ENCODE data around the gene PPP2R2B. TPM values are rescaled to one million over a fixed set of nuclear protein-coding genes. Genes with fewer than 3 reads are reported as not detected.

PPP2R2B gene
- total RNA-seq, 1 donor = not detected

DNA sequence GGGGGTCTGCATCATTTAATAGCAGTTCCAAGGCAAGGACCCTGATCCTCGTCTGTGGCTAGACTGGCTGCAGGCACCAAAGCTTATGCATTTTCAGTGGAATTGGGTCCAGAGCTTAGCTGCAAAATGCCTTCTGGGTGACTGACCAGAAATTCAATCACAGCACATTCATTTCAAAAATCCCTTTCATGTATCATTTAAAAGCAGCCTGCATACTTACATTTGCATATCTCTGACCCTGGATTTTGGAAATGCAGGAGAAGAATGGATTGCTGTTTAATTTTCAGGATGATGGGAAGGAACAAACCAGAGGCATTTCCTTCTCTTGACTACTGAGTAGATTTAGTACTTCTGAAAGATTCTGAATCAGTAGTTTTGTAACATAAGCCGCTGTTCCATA, 122.8 kb downstream of the PPP2R2B start:
- no peak overlapping the region for H3K4me2 ChIP-seq (ENCODE audit: insufficient read depth, low read length)

DNA sequence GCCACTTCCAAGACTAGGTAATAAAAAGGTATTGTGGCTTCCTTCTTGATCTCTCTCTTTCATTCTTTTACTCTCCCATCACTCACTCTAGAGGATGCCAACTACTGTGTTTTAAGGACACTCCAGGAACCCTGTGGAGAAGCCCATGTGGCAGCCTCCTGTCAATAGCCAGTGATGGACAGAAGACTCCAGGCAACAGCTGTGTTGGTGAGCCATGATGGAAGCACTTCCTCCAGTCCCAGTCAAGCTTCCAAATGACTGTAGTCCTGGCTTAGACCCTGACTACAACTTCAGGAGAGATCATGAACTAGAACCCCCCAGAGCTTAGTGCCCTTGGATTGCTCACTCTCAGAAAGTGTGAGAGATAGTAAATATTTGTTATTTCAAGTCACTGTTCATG, 123.9 kb downstream of the PPP2R2B start:
- H3K9me3 ChIP-seq (ENCODE audit: low read depth, low read length) = no peaks in the 10 kb centered on the region
- TF ChIP-seq, protein P1, sequence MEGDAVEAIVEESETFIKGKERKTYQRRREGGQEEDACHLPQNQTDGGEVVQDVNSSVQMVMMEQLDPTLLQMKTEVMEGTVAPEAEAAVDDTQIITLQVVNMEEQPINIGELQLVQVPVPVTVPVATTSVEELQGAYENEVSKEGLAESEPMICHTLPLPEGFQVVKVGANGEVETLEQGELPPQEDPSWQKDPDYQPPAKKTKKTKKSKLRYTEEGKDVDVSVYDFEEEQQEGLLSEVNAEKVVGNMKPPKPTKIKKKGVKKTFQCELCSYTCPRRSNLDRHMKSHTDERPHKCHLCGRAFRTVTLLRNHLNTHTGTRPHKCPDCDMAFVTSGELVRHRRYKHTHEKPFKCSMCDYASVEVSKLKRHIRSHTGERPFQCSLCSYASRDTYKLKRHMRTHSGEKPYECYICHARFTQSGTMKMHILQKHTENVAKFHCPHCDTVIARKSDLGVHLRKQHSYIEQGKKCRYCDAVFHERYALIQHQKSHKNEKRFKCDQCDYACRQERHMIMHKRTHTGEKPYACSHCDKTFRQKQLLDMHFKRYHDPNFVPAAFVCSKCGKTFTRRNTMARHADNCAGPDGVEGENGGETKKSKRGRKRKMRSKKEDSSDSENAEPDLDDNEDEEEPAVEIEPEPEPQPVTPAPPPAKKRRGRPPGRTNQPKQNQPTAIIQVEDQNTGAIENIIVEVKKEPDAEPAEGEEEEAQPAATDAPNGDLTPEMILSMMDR (IDR thresholded peaks at IDR 0.05; ENCODE audit: extremely low read depth, low read depth, low read length) = no peak
- H3K27me3 ChIP-seq (ENCODE audit: insufficient read depth, low read length) = no peaks in the 10 kb centered on the region
- no peaks in the 10 kb centered on the region for H3K36me3 ChIP-seq (ENCODE audit: insufficient read depth, low read length)
- H3K27ac ChIP-seq (ENCODE audit: low read depth, low read length) = no peak overlapping the region
- H2AFZ ChIP-seq (ENCODE audit: low read length) = no peak overlapping the region
- no peaks in the 10 kb centered on the region for H3K4me1 ChIP-seq (ENCODE audit: insufficient read depth, low read length)
- H3K79me2 ChIP-seq (ENCODE audit: insufficient read depth, low read length) = no peaks in the 10 kb centered on the region
- no peak for DNase-seq (ENCODE audit: insufficient read length, low spot score, missing footprints)
- no peak overlapping the region for H3K4me2 ChIP-seq (ENCODE audit: insufficient read depth, low read length)
- no peaks in the 10 kb centered on the region for H4K20me1 ChIP-seq (ENCODE audit: insufficient read depth, low read length)
- no peak overlapping the region for H3K4me3 ChIP-seq (ENCODE audit: insufficient read depth, low read length)

More for the DNA sequence above, 122.8 kb downstream of the PPP2R2B start:
- Histone ChIP-seq H3K4me3 (ENCODE audit: insufficient read depth, low read length) (no peak overlapping the region), H3K27ac (ENCODE audit: low read depth, low read length) (no peak overlapping the region), H3K79me2 (ENCODE audit: insufficient read depth, low read length) (no peaks in the 10 kb centered on the region), H3K4me1 (ENCODE audit: insufficient read depth, low read length) (no peaks in the 10 kb centered on the region), H3K9me3 (ENCODE audit: low read depth, low read length) (no peaks in the 10 kb centered on the region), H4K20me1 (ENCODE audit: insufficient read depth, low read length) (no peaks in the 10 kb centered on the region), H3K27me3 (ENCODE audit: insufficient read depth, low read length) (no peaks in the 10 kb centered on the region), H3K36me3 (ENCODE audit: insufficient read depth, low read length) (no peaks in the 10 kb centered on the region), H2AFZ (ENCODE audit: low read length) (no peak overlapping the region)
- TF ChIP-seq, protein P1 (IDR thresholded peaks at IDR 0.05; ENCODE audit: extremely low read depth, low read depth, low read length) = no peak
- DNase-seq (ENCODE audit: insufficient read length, low spot score, missing footprints) = no peak

DNA sequence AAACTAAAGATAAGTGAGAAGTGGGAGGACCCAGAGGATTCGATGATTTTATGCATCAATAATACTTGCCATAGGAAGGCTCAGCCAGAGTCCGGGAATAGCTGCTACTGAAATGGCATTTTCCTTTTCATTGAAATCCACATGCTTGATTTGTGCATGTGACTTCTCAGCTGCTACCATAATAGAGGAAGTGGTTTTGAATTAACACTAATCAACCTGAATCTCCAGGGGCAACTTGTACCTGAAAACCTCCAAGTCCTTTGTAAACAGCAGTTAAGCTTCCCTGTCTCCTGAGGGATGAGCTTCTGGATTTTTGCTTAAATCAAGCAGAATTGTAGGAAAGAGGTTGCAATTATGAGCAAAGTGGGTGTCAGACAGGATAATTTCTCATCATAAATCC, 124.9 kb downstream of the PPP2R2B start:
- Histone ChIP-seq H3K4me3 (ENCODE audit: insufficient read depth, low read length) (no peak overlapping the region), H4K20me1 (ENCODE audit: insufficient read depth, low read length) (no peaks in the 10 kb centered on the region), H3K4me1 (ENCODE audit: insufficient read depth, low read length) (no peaks in the 10 kb centered on the region), H2AFZ (ENCODE audit: low read length) (no peak overlapping the region), H3K27me3 (ENCODE audit: insufficient read depth, low read length) (no peaks in the 10 kb centered on the region), H3K79me2 (ENCODE audit: insufficient read depth, low read length) (no peaks in the 10 kb centered on the region), H3K9me3 (ENCODE audit: low read depth, low read length) (no peaks in the 10 kb centered on the region), H3K36me3 (ENCODE audit: insufficient read depth, low read length) (no peaks in the 10 kb centered on the region), H3K4me2 (ENCODE audit: insufficient read depth, low read length) (no peak overlapping the region), H3K27ac (ENCODE audit: low read depth, low read length) (no peak overlapping the region)
- no peak for DNase-seq (ENCODE audit: insufficient read length, low spot score, missing footprints)
- TF ChIP-seq, protein P1 (IDR thresholded peaks at IDR 0.05; ENCODE audit: extremely low read depth, low read depth, low read length) = no peak

DNA sequence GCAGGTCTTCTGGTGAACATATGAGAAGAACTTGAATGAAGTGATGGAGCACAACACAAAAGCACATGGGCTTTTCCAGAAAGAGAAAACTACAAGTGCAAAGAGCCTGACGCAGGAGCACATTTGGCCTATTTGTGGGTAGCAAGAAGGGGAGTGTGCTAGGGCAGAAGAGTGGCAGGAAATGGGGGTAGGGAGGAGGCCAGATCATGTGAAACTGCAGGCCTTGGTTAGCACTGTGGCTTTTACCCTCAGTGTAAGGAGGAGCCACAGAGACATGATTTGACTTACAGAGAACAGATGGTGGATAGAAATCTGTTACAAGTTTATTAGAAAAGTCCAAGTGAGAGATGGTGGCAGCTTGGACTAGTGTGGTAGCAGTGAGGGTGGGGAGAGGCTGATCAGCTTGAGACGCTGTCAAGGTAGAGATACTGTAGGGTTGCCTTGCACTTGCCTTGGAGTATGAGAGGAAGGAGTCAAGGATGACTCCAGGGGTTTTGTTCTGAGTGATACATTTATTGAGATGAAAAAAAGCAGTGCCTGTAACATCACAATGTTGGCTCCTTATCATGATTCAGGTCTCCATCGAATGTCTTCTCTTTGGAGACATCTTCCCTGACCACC, 126.7 kb downstream of the PPP2R2B start:
- DNase-seq (ENCODE audit: insufficient read length, low spot score, missing footprints) = no peak
- H3K4me2 ChIP-seq (ENCODE audit: insufficient read depth, low read length) = no peak overlapping the region
- no peaks in the 10 kb centered on the region for H3K9me3 ChIP-seq (ENCODE audit: low read depth, low read length)
- no peaks in the 10 kb centered on the region for H3K36me3 ChIP-seq (ENCODE audit: insufficient read depth, low read length)
- no peak overlapping the region for H3K4me3 ChIP-seq (ENCODE audit: insufficient read depth, low read length)
- H2AFZ ChIP-seq (ENCODE audit: low read length) = no peak overlapping the region
- no peaks in the 10 kb centered on the region for H4K20me1 ChIP-seq (ENCODE audit: insufficient read depth, low read length)
- H3K4me1 ChIP-seq (ENCODE audit: insufficient read depth, low read length) = no peaks in the 10 kb centered on the region
- no peak overlapping the region for H3K27ac ChIP-seq (ENCODE audit: low read depth, low read length)
- H3K27me3 ChIP-seq (ENCODE audit: insufficient read depth, low read length) = no peaks in the 10 kb centered on the region
- no peaks in the 10 kb centered on the region for H3K79me2 ChIP-seq (ENCODE audit: insufficient read depth, low read length)
- TF ChIP-seq, protein P1 (IDR thresholded peaks at IDR 0.05; ENCODE audit: extremely low read depth, low read depth, low read length) = no peak

Data from osteoblast (primary cell).